ENCODE measurements around the gene NFYB.

- TF ChIP-seq CTCF (IDR thresholded peaks at IDR 0.05) (no peak), POLR2A (IDR thresholded peaks at IDR 0.05) (no peak)
These were observed 765 bp upstream of the NFYB start for GRCh38 chr12:104138797-104139152.
